ENCODE data around the gene ZC3HAV1L.
"Not testable (repeated sequence)": the region's sequence is repeated elsewhere in the genome, so short reads cannot be mapped to it uniquely, and the experiment has no call there.

The ZC3HAV1L gene

GRCh38 chr7:139054656-139055055 lies 18.8 kb upstream of the ZC3HAV1L start:
- not testable (repeated sequence) for DNase-seq

GRCh38 chr7:139054101-139054500 lies 18.3 kb upstream of the ZC3HAV1L start:
- DNase-seq: no peak

- DNase-seq: no peak
These were observed 15.8 kb upstream of the ZC3HAV1L start for GRCh38 chr7:139051655-139052054.

- DNase-seq: no peak
These were observed 14.1 kb upstream of the ZC3HAV1L start for GRCh38 chr7:139049936-139050335.

- DNase-seq: no peak
These were observed 13.3 kb upstream of the ZC3HAV1L start for GRCh38 chr7:139049111-139049510.

- no peak for DNase-seq
These were observed 12.1 kb upstream of the ZC3HAV1L start for GRCh38 chr7:139047970-139048369.

GRCh38 chr7:139046143-139046542 lies 10.3 kb upstream of the ZC3HAV1L start:
- DNase-seq: no peak

GRCh38 chr7:139044813-139045794 lies 9.3 kb upstream of the ZC3HAV1L start:
- no peak for DNase-seq

GRCh38 chr7:139043823-139044812 lies 8.3 kb upstream of the ZC3HAV1L start:
- DNase-seq: no peak

GRCh38 chr7:139041378-139042085 lies 5.7 kb upstream of the ZC3HAV1L start:
- no peak for DNase-seq

GRCh38 chr7:139038691-139039090 lies 2.8 kb upstream of the ZC3HAV1L start:
- DNase-seq: no peak

- DNase-seq: no peak
These were observed 1.1 kb upstream of the ZC3HAV1L start for GRCh38 chr7:139036901-139037300.

- DNase-seq: peak in 16 of 51 donors; percentile 2 to 46 (median 22)
These were observed 822 bp downstream of the ZC3HAV1L start for GRCh38 chr7:139034855-139035585.

- DNase-seq: no peak
These were observed 1.5 kb downstream of the ZC3HAV1L start for GRCh38 chr7:139034336-139034735.

GRCh38 chr7:139033346-139034114 lies 2.3 kb downstream of the ZC3HAV1L start:
- DNase-seq: no peak

- no peak for DNase-seq
These were observed 3.4 kb downstream of the ZC3HAV1L start for GRCh38 chr7:139032473-139032872.

- DNase-seq: no peak
These were observed 6.5 kb downstream of the ZC3HAV1L start for GRCh38 chr7:139029353-139029752.

GRCh38 chr7:139026551-139026950 lies 9.3 kb downstream of the ZC3HAV1L start:
- DNase-seq: no peak

- not testable (repeated sequence) for DNase-seq
These were observed 10.0 kb downstream of the ZC3HAV1L start for GRCh38 chr7:139025861-139026260.

GRCh38 chr7:139023076-139023475 lies 12.8 kb downstream of the ZC3HAV1L start:
- DNase-seq: no peak

Measured in hypothalamus (tissue), 51 donors.